ENCODE data around the gene SETD6. TPM values are rescaled to one million over a fixed set of nuclear protein-coding genes. Genes with fewer than 3 reads are reported as not detected.

The SETD6 gene
- total and polyA plus RNA-seq, 2 of the 8 experiments (the other 6 are each of a cell fraction or from before 2014, with no cell fraction given), result 25.3 to 40.5 TPM

- no peak overlapping the region for H3K4ac ChIP-seq (replicated peaks; ENCODE audit: insufficient read length, low read depth, low read length)
- peaks cover 6% of the 10 kb centered on the region in 2 experiments for H4K20me1 ChIP-seq (replicated peaks in 1 of 2; ENCODE audit: control insufficient read depth in 1 of 2, insufficient read depth in 2 of 2, low read length in 2 of 2)
- H2BK120ac ChIP-seq (replicated peaks; ENCODE audit: low read depth, low read length), result no peak overlapping the region
- H2AFZ ChIP-seq (ENCODE audit: low read length), result no peak overlapping the region
- H3K14ac ChIP-seq (ENCODE audit: insufficient read length), result no peak overlapping the region
- H3K79me1 ChIP-seq (ENCODE audit: low read depth, low read length), result no peaks in the 10 kb centered on the region; the same call in 1 of the 2 replicates
- H3K4me2 ChIP-seq (ENCODE audit: insufficient read depth in 1 of 2, low read depth in 2 of 2, low read length in 2 of 2), result no peak overlapping the region
- FAIRE-seq, result no peak
- H3K4me1 ChIP-seq (replicated peaks in 1 of 4; ENCODE audit: control insufficient read depth in 3 of 4, insufficient read depth in 4 of 4, low read length in 3 of 4), result no peaks in the 10 kb centered on the region
- H3K23ac ChIP-seq (ENCODE audit: insufficient read length), result no peak overlapping the region
- no peak overlapping the region for H2BK12ac ChIP-seq (ENCODE audit: low read depth, low read length)
- H2BK5ac ChIP-seq (ENCODE audit: low read depth, low read length), result no peak overlapping the region
- H3K18ac ChIP-seq (ENCODE audit: extremely low read depth, low read length), result no peak overlapping the region
- no peak overlapping the region for H3K27ac ChIP-seq (ENCODE audit: low read depth, low read length)
- peaks cover 0 to 28% of the 10 kb centered on the region in 2 experiments; a peak in 1 of 4 replicates for H3K79me2 ChIP-seq (ENCODE audit: control insufficient read depth in 1 of 2, insufficient read depth in 2 of 2, low read length in 2 of 2)
- ChIA-PET POLR2A (ENCODE audit: partially characterized antibody) (interaction anchor here (0.9 to 1.6 kb wide), 2 partner anchors 40 to 47 kb away, joined by 3 read pairs; no protein-coding TSS in a partner anchor), CTCF (ENCODE audit: partially characterized antibody) (interaction anchor here (0.6 to 1.4 kb wide), 4 partner anchors 16 to 97 kb away, joined by 3 to 4 read pairs (median 3); no protein-coding TSS in a partner anchor)
- no peak overlapping the region for H4K8ac ChIP-seq (ENCODE audit: extremely low read depth, insufficient read depth, low read length)
- H3K56ac ChIP-seq (replicated peaks; ENCODE audit: insufficient read length, low read depth, low read length), result no peak overlapping the region
- H3K9me3 ChIP-seq (ENCODE audit: insufficient read depth in 2 of 2, low read depth in 1 of 2, low read length in 1 of 2), result no peaks in the 10 kb centered on the region
- peaks cover 9 to 70% (median 37%) of the 10 kb centered on the region in 4 experiments for H3K36me3 ChIP-seq (ENCODE audit: control insufficient read depth in 2 of 4, insufficient read depth in 4 of 4, low read length in 3 of 4)
- no peak overlapping the region for H2BK15ac ChIP-seq (ENCODE audit: low read length)
- no peak overlapping the region for H2AK5ac ChIP-seq (ENCODE audit: low read depth, low read length)
- no peak overlapping the region for H4K91ac ChIP-seq (replicated peaks; ENCODE audit: insufficient read length, low read length)
- no peak overlapping the region for H3K9ac ChIP-seq (replicated peaks in 1 of 4; ENCODE audit: extremely low read depth in 1 of 4, low read depth in 3 of 4, low read length in 3 of 4)
- H3K27me3 ChIP-seq (replicated peaks in 1 of 4; ENCODE audit: control insufficient read depth in 3 of 4, extremely low read depth in 1 of 4, insufficient read depth in 3 of 4, low read length in 3 of 4), result no peaks in the 10 kb centered on the region
- no peaks in the 10 kb centered on the region for H3K23me2 ChIP-seq (ENCODE audit: low read depth, low read length)
- DNase-seq (ENCODE audit: low read depth in 1 of 2, low spot score in 2 of 2), result no peak
- H4K5ac ChIP-seq (ENCODE audit: insufficient read length, low read depth, low read length), result no peak overlapping the region
- H2BK20ac ChIP-seq (ENCODE audit: low read length), result no peak overlapping the region
- no peak overlapping the region for H3K4me3 ChIP-seq (ENCODE audit: extremely low read depth in 1 of 4, insufficient read depth in 2 of 4, low read depth in 3 of 4, low read length in 4 of 4)
- TF ChIP-seq GTF2F1 (IDR thresholded peaks at IDR 0.05; ENCODE audit: borderline replicate concordance, low read depth, low read length) (no peak), ASH2L (IDR thresholded peaks at IDR 0.05; ENCODE audit: low read length) (no peak), BCL11A (IDR thresholded peaks at IDR 0.05; ENCODE audit: low read depth in 2 of 2, low read length in 2 of 2) (no peak), NANOG (IDR thresholded peaks at IDR 0.05; ENCODE audit: insufficient read depth, low read depth, low read length, poor library complexity, severe bottlenecking) (no peak), CTBP2 (IDR thresholded peaks at IDR 0.05; ENCODE audit: borderline replicate concordance, insufficient read depth, insufficient read length, low read length) (no peak)
These were observed 47.9 kb downstream of the SETD6 start for GRCh38 chr16:58563235-58563634.
